ENCODE measurements around the gene ELF4. TPM values are rescaled to one million over a fixed set of nuclear protein-coding genes. Genes with fewer than 3 reads are reported as not detected.

The ELF4 gene
- total RNA-seq, 1 experiment from 2014 or later, result 0.81 TPM

DNA sequence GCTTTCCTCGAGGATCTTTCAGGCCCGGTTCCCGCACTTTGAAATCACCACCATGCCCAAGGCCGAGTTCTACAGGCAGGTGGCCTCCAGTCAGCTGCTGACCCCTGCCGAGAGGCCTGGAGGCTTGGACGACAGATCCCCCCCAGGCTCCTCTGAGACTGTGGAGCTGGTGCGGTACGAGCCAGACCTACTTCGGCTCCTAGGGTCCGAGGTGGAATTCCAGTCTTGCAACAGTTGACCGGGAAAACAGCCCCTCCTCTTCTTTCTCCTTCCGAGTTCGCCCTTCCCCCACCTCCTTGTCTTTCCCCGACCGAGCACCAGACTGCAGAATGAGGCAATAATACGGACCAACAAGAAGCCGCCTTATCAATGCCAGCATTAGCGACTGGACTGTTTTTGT lies 54.4 kb downstream of the ELF4 start:
- DNase-seq, result peak; percentile 33
- Mint-ChIP-seq H3K4me1 (peaks cover 2 to 20% of the 10 kb centered on the region in 2 experiments; a peak in 3 of 4 replicates), H3K27ac (no peak overlapping the region), H3K9me3 (peaks cover 0 to 68% of the 10 kb centered on the region in 2 experiments; a peak in 3 of 5 replicates), H3K27me3 (ENCODE audit: low read depth) (peaks cover 28% of the 10 kb centered on the region), H3K4me3 (peak overlapping the region in 1 of 2 experiments; percentile 2; a peak in 1 of 5 replicates), H3K36me3 (ENCODE audit: insufficient read depth in 1 of 3, low read depth in 3 of 3) (peaks cover 5 to 29% (median 15%) of the 10 kb centered on the region in 3 experiments; a peak in 6 of 7 replicates)
- Histone ChIP-seq H4K5ac (ENCODE audit: insufficient read length, low read depth, low read length) (no peak overlapping the region), H3K23ac (ENCODE audit: insufficient read length, low read depth, low read length) (no peak overlapping the region), H3K4me1 (ENCODE audit: insufficient read depth, low read length) (no peaks in the 10 kb centered on the region; the same call in 1 of the 2 replicates), H2BK120ac (ENCODE audit: low read depth, low read length, poor library complexity, severe bottlenecking) (no peak overlapping the region), H3K27ac (ENCODE audit: insufficient read length, low read depth, low read length) (no peak overlapping the region), H2BK20ac (ENCODE audit: low read depth, low read length, poor library complexity, severe bottlenecking) (no peak overlapping the region), H2BK15ac (ENCODE audit: low read depth, low read length) (no peak overlapping the region), H3K18ac (ENCODE audit: insufficient read length, low read depth, low read length) (no peak overlapping the region), H2BK12ac (ENCODE audit: insufficient read length, low read depth, low read length) (no peak overlapping the region), H2AFZ (ENCODE audit: low read length) (no peak overlapping the region), H3K56ac (ENCODE audit: insufficient read length, low read depth, low read length) (no peak overlapping the region), H4K20me1 (ENCODE audit: control insufficient read depth, insufficient read depth, insufficient read length) (no peaks in the 10 kb centered on the region), H3K14ac (ENCODE audit: insufficient read depth, low read length) (no peak overlapping the region), H3K79me2 (ENCODE audit: insufficient read depth, low read length) (no peaks in the 10 kb centered on the region), H3K9ac (ENCODE audit: extremely low read depth, insufficient read length, low read length) (no peak overlapping the region), H3K4me2 (ENCODE audit: insufficient read depth, insufficient read length, low read length) (no peak overlapping the region), H4K8ac (replicated peaks; ENCODE audit: insufficient read length, low read depth, low read length) (no peak overlapping the region), H4K91ac (ENCODE audit: insufficient read length, low read depth, low read length) (no peak overlapping the region), H3K79me1 (ENCODE audit: insufficient read depth, low read depth, low read length, poor library complexity, severe bottlenecking) (no peaks in the 10 kb centered on the region), H3K4ac (ENCODE audit: low read depth, low read length) (no peak overlapping the region), H3T11ph (ENCODE audit: low read length) (no peak overlapping the region), H3K23me2 (ENCODE audit: insufficient read length, low read depth, low read length, poor library complexity, severe bottlenecking) (no peaks in the 10 kb centered on the region), H2BK5ac (ENCODE audit: insufficient read length, low read length) (no peak overlapping the region), H3K27me3 (ENCODE audit: insufficient read depth, low read length) (peaks cover 14% of the 10 kb centered on the region; the same call in 1 of the 2 replicates), H3K9me3 (ENCODE audit: control insufficient read depth, low read depth, low read length) (peaks cover 5% of the 10 kb centered on the region), H2AK5ac (ENCODE audit: insufficient read length, low read length) (no peak overlapping the region)
- no CpG with 5 or more reads among the region's 18 CpGs for WGBS (ENCODE audit: extremely low coverage, insufficient read length, low lambda C conversion rate)
- TF ChIP-seq, protein P1, sequence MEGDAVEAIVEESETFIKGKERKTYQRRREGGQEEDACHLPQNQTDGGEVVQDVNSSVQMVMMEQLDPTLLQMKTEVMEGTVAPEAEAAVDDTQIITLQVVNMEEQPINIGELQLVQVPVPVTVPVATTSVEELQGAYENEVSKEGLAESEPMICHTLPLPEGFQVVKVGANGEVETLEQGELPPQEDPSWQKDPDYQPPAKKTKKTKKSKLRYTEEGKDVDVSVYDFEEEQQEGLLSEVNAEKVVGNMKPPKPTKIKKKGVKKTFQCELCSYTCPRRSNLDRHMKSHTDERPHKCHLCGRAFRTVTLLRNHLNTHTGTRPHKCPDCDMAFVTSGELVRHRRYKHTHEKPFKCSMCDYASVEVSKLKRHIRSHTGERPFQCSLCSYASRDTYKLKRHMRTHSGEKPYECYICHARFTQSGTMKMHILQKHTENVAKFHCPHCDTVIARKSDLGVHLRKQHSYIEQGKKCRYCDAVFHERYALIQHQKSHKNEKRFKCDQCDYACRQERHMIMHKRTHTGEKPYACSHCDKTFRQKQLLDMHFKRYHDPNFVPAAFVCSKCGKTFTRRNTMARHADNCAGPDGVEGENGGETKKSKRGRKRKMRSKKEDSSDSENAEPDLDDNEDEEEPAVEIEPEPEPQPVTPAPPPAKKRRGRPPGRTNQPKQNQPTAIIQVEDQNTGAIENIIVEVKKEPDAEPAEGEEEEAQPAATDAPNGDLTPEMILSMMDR (conservative IDR thresholded peaks at IDR 0.05), result no peak

Measured in H9 (cell line).